ENCODE results near the gene LRSAM1. TPM values are rescaled to one million over a fixed set of nuclear protein-coding genes. Genes with fewer than 3 reads are reported as not detected.

LRSAM1 gene
- total and polyA plus RNA-seq, 2 of the 8 experiments (the other 6 are each of a cell fraction or from before 2014, with no cell fraction given) = 9.7 to 18.3 TPM

DNA sequence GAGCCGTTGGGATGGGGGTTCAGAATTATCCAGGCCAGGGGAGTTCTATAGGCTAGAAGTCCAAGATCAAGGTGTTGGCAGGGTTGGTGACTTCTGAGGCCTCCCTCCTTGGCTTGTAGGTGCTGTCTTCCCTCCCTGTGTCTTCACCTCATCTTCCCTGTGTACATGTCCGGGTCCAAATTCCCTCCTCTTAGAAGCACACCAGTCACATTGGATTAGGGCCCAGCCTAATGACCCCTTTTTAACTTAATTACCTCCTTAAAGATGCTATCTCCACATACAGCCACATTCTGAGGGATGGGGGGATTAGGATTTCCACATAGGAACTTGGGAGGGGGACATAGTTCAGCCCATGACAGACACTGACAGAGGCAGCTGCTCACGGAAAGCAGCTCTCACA lies 12.1 kb downstream of the LRSAM1 start:
- no peaks in the 10 kb centered on the region for H3K23me2 ChIP-seq (ENCODE audit: low read depth, low read length)
- H2BK20ac ChIP-seq (ENCODE audit: low read length) = no peak overlapping the region
- no peak overlapping the region for H3K4ac ChIP-seq (replicated peaks; ENCODE audit: insufficient read length, low read depth, low read length)
- ChIA-PET POLR2A (ENCODE audit: partially characterized antibody) (interaction anchor here (0.9 to 5.5 kb wide), 5 partner anchors 9 to 17 kb away, joined by 3 to 64 read pairs (median 5); partner anchors contain the start of genes LRSAM1 and RPL12), CTCF (ENCODE audit: partially characterized antibody) (interaction anchor here (1.1 to 2.6 kb wide), 3 partner anchors 11 to 389 kb away, joined by 3 to 7 read pairs (median 3); no protein-coding TSS in a partner anchor)
- H3K4me2 ChIP-seq (ENCODE audit: insufficient read depth in 1 of 2, low read depth in 2 of 2, low read length in 2 of 2) = no peak overlapping the region
- WGBS, 2 experiments (ENCODE audit: extremely low coverage in 1 of 2, insufficient coverage in 1 of 2, insufficient read length in 1 of 2, insufficient replicate concordance in 2 of 2, low coverage in 1 of 2, low lambda C conversion rate in 2 of 2, missing lambda C conversion rate in 1 of 2) = 80% methylated on average over 3 of the region's 3 CpGs; no CpG with 5 or more reads in 1 of the 2 experiments
- H4K20me1 ChIP-seq (replicated peaks in 1 of 2; ENCODE audit: control insufficient read depth in 1 of 2, insufficient read depth in 2 of 2, low read length in 2 of 2) = peaks cover 2 to 5% of the 10 kb centered on the region in 2 experiments
- no peak overlapping the region for H2BK120ac ChIP-seq (replicated peaks; ENCODE audit: low read depth, low read length)
- no peaks in the 10 kb centered on the region for H3K79me2 ChIP-seq (ENCODE audit: control insufficient read depth in 1 of 2, insufficient read depth in 2 of 2, low read length in 2 of 2)
- no peak overlapping the region for H4K5ac ChIP-seq (ENCODE audit: insufficient read length, low read depth, low read length)
- no peak overlapping the region for H3K14ac ChIP-seq (ENCODE audit: insufficient read length)
- H3K36me3 ChIP-seq (ENCODE audit: control insufficient read depth in 2 of 4, insufficient read depth in 4 of 4, low read length in 3 of 4) = peaks cover 5 to 24% (median 18%) of the 10 kb centered on the region in 4 experiments; a peak in 6 of 8 replicates
- H2BK15ac ChIP-seq (ENCODE audit: low read length) = no peak overlapping the region
- no peak overlapping the region for H4K91ac ChIP-seq (replicated peaks; ENCODE audit: insufficient read length, low read length)
- no peaks in the 10 kb centered on the region for H3K79me1 ChIP-seq (ENCODE audit: low read depth, low read length)
- H3K23ac ChIP-seq (ENCODE audit: insufficient read length) = no peak overlapping the region
- FAIRE-seq (no peak), DNase-seq (ENCODE audit: low read depth in 1 of 2, low spot score in 2 of 2) (no peak)
- no peak overlapping the region for H2AK5ac ChIP-seq (ENCODE audit: low read depth, low read length)
- no peak overlapping the region for H3K56ac ChIP-seq (replicated peaks; ENCODE audit: insufficient read length, low read depth, low read length)
- no peaks in the 10 kb centered on the region for H3K9me3 ChIP-seq (ENCODE audit: insufficient read depth in 2 of 2, low read depth in 1 of 2, low read length in 1 of 2)
- no peaks in the 10 kb centered on the region for H3K4me1 ChIP-seq (replicated peaks in 1 of 4; ENCODE audit: control insufficient read depth in 3 of 4, insufficient read depth in 4 of 4, low read length in 3 of 4)
- H2BK5ac ChIP-seq (ENCODE audit: low read depth, low read length) = no peak overlapping the region
- H3K18ac ChIP-seq (ENCODE audit: extremely low read depth, low read length) = no peak overlapping the region
- H4K8ac ChIP-seq (ENCODE audit: extremely low read depth, insufficient read depth, low read length) = no peak overlapping the region
- no peaks in the 10 kb centered on the region; a peak in 1 of 7 replicates for H3K27me3 ChIP-seq (replicated peaks in 1 of 4; ENCODE audit: control insufficient read depth in 3 of 4, extremely low read depth in 1 of 4, insufficient read depth in 3 of 4, low read length in 3 of 4)
- no peak overlapping the region for H2AFZ ChIP-seq (ENCODE audit: low read length)
- TF ChIP-seq TCF12 (IDR thresholded peaks at IDR 0.05; ENCODE audit: low read depth, low read length) = no peak
- no peak for TF ChIP-seq POU5F1 (IDR thresholded peaks at IDR 0.05; ENCODE audit: low read depth, low read length)
- no peak for TF ChIP-seq HDAC6 (IDR thresholded peaks at IDR 0.05; ENCODE audit: low read depth, low read length)
- no peak for TF ChIP-seq EGR1 (IDR thresholded peaks at IDR 0.05; ENCODE audit: borderline replicate concordance, low read depth, low read length)
- no peak for TF ChIP-seq KDM5A (IDR thresholded peaks at IDR 0.05; ENCODE audit: low read length)
- no peak for TF ChIP-seq SP2 (IDR thresholded peaks at IDR 0.05; ENCODE audit: low read length)
- TF ChIP-seq ZNF274 (IDR thresholded peaks at IDR 0.05; ENCODE audit: borderline replicate concordance, extremely low read depth, low read length) = no peak
- no peak for TF ChIP-seq TEAD4 (IDR thresholded peaks at IDR 0.05; ENCODE audit: low read depth, low read length)
- no peak for TF ChIP-seq ASH2L (IDR thresholded peaks at IDR 0.05; ENCODE audit: low read length)
- TF ChIP-seq HDAC2 (IDR thresholded peaks at IDR 0.05; ENCODE audit: borderline replicate concordance in 1 of 2, low read depth in 2 of 2, low read length in 2 of 2) = no peak
- no peak for TF ChIP-seq CTBP2 (IDR thresholded peaks at IDR 0.05; ENCODE audit: borderline replicate concordance, insufficient read depth, insufficient read length, low read length)
- no peak for TF ChIP-seq FOSL1 (IDR thresholded peaks at IDR 0.05; ENCODE audit: insufficient read depth, low read depth, low read length)
- no peak for TF ChIP-seq RBBP5 (IDR thresholded peaks at IDR 0.05; ENCODE audit: borderline replicate concordance, low read depth, low read length)
- TF ChIP-seq SP1 (IDR thresholded peaks at IDR 0.05; ENCODE audit: low read depth, low read length) = no peak
- TF ChIP-seq SRF (IDR thresholded peaks at IDR 0.05; ENCODE audit: low read depth, low read length) = no peak
- no peak overlapping the region for H2BK12ac ChIP-seq (ENCODE audit: low read depth, low read length)
- H3K9ac ChIP-seq (replicated peaks in 1 of 4; ENCODE audit: extremely low read depth in 1 of 4, low read depth in 3 of 4, low read length in 3 of 4) = no peak overlapping the region
- no peak overlapping the region for H3K27ac ChIP-seq (ENCODE audit: low read depth, low read length)
- H3K4me3 ChIP-seq (ENCODE audit: extremely low read depth in 1 of 4, insufficient read depth in 2 of 4, low read depth in 3 of 4, low read length in 4 of 4) = no peak overlapping the region

Data from H1 (cell line).